Measurements from ENCODE around the gene LDLRAD3. TPM values are rescaled to one million over a fixed set of nuclear protein-coding genes. Genes with fewer than 3 reads are reported as not detected.

Gene LDLRAD3, protein sequence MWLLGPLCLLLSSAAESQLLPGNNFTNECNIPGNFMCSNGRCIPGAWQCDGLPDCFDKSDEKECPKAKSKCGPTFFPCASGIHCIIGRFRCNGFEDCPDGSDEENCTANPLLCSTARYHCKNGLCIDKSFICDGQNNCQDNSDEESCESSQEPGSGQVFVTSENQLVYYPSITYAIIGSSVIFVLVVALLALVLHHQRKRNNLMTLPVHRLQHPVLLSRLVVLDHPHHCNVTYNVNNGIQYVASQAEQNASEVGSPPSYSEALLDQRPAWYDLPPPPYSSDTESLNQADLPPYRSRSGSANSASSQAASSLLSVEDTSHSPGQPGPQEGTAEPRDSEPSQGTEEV
- 10.6 and 11.0 TPM in 2 replicates for polyA plus RNA-seq (2012; rRNA removed)
- 9.4 and 10.9 TPM in 2 replicates for polyA plus RNA-seq (2012; cell fraction: cytosol; rRNA removed)
- polyA plus RNA-seq (2012; cell fraction: nucleus; rRNA removed): 6.1 and 10.9 TPM in 2 replicates

DNA sequence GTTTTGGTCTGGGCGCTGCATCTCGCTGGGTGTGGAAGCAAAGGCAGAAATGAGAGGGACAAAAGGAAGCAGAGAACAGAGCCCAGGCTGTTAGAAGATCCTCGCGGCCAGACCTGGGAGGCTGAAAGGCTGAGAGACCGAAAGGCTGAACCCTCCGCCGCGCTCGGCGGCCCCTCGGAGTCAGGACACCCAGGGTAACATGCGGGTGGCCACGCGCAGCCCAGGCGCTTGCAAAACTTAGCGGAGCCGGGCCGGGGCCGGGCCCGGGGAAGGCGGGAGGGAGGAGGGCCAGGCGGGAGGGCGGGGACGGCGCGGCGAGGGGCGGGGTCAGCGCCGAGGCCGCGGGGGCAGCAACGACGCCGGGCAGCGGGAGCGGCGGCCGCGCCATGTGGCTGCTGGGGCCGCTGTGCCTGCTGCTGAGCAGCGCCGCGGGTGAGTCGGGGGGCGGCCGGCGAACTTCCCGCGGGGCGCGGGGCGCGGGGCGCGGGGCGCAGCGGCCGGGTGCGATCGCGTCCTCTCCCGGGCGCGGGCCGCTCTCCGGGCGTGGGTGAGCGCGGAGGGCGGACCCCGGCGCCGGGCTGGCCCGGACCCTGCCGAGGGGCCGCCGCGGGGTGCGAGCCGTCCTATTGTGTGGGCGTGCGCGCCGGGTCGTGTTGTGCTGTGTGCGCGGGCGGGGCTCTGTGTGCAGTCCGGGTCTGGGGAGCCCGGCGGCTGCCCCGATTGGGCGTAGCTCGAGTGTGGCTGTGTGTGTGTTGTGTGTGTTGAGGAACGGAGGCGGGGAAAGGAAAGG lies at the start of gene LDLRAD3:
TSS of gene LDLRAD3 (plus strand) at position 350 of the 790 bp plus-strand sequence. CDS start at position 387, 37 bp downstream.
- Histone ChIP-seq H3K36me3 (replicated peaks in 1 of 2; ENCODE audit: control insufficient read depth in 1 of 2, insufficient read depth in 2 of 2, low read length in 1 of 2) (no peaks in the 10 kb centered on the region), H3K9me2 (no peaks in the 10 kb centered on the region), H3K27me3 (ENCODE audit: insufficient read depth) (no peaks in the 10 kb centered on the region), H3K27ac (ENCODE audit: low read depth in 2 of 2, low read length in 1 of 2) (peak within 1 kb of the TSS; percentile 65 to 88), H3K79me2 (ENCODE audit: insufficient read depth) (peaks cover 42% of the 10 kb centered on the region), H3K4me3 (ENCODE audit: low read depth in 2 of 2, low read length in 1 of 2) (peak within 1 kb of the TSS; percentile 53 to 73), H3K4me2 (peak within 1 kb of the TSS; percentile 98), H2AFZ (ENCODE audit: low read depth) (peak within 1 kb of the TSS; percentile 98), H3F3A (replicated peaks; ENCODE audit: insufficient read depth) (no peaks in the 10 kb centered on the region), H3K4me1 (ENCODE audit: control insufficient read depth in 1 of 2, insufficient read depth in 2 of 2, low read depth in 1 of 2, low read length in 1 of 2) (peaks cover 12% of the 10 kb centered on the region in 2 experiments; a peak in 2 of 4 replicates), H3K9me3 (no peaks in the 10 kb centered on the region), H4K20me1 (ENCODE audit: insufficient read depth) (peaks cover 12% of the 10 kb centered on the region; the same call in 1 of the 2 replicates), H3K9ac (peak within 1 kb of the TSS; percentile 77)
- ChIA-PET POLR2A (interaction anchor here (1.1 kb wide), 1 partner anchor 25 kb away, joined by 3 read pairs; no protein-coding TSS in a partner anchor), CTCF (interaction anchor here (1.2 to 1.3 kb wide), 3 partner anchors 30 to 140 kb away, joined by 3 to 7 read pairs (median 4); no protein-coding TSS in a partner anchor)
- TF ChIP-seq YY1 (IDR thresholded peaks at IDR 0.05; ENCODE audit: low read depth) (no peak), RFX5 (IDR thresholded peaks at IDR 0.05; ENCODE audit: low read length) (no peak), MXI1 (IDR thresholded peaks at IDR 0.05; ENCODE audit: low read depth, low read length) (peak; percentile 66), RCOR1 (IDR thresholded peaks at IDR 0.05; ENCODE audit: low read length) (no peak), GABPA (IDR thresholded peaks at IDR 0.05; ENCODE audit: low read depth) (no peak), SMC3 (IDR thresholded peaks at IDR 0.05; ENCODE audit: low read depth, low read length) (peak; percentile 6; the same call in 1 of the 2 replicates), IRF3 (IDR thresholded peaks at IDR 0.05; ENCODE audit: low read depth, low read length) (no peak), TAF1 (IDR thresholded peaks at IDR 0.05; ENCODE audit: borderline replicate concordance, low read depth, low read length) (peak; percentile 43; the same call in 1 of the 2 replicates), JUND (IDR thresholded peaks at IDR 0.05) (no peak), USF2 (IDR thresholded peaks at IDR 0.05; ENCODE audit: borderline replicate concordance, low read depth, low read length) (no peak), CTCF (IDR thresholded peaks at IDR 0.05) (no peak), CHD2 (IDR thresholded peaks at IDR 0.05; ENCODE audit: low read length, partially characterized antibody) (no peak), RAD21 (IDR thresholded peaks at IDR 0.05; ENCODE audit: low read length) (no peak), MEF2A (IDR thresholded peaks at IDR 0.05; ENCODE audit: borderline replicate concordance, low read depth) (no peak), NRF1 (IDR thresholded peaks at IDR 0.05; ENCODE audit: low read depth, low read length) (peak; percentile 44), ELF1 (IDR thresholded peaks at IDR 0.05) (no peak), POLR2AphosphoS5 (IDR thresholded peaks at IDR 0.05; ENCODE audit: low read depth, low read length) (peak; percentile 69), SIN3A (IDR thresholded peaks at IDR 0.05; ENCODE audit: borderline replicate concordance, low read depth, low read length) (peak; percentile 71; the same call in 1 of the 2 replicates)
- TF ChIP-seq, protein P1, sequence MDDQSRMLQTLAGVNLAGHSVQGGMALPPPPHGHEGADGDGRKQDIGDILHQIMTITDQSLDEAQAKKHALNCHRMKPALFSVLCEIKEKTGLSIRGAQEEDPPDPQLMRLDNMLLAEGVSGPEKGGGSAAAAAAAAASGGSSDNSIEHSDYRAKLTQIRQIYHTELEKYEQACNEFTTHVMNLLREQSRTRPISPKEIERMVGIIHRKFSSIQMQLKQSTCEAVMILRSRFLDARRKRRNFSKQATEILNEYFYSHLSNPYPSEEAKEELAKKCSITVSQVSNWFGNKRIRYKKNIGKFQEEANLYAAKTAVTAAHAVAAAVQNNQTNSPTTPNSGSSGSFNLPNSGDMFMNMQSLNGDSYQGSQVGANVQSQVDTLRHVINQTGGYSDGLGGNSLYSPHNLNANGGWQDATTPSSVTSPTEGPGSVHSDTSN (IDR thresholded peaks at IDR 0.05): no peak
- TF ChIP-seq, protein P2, sequence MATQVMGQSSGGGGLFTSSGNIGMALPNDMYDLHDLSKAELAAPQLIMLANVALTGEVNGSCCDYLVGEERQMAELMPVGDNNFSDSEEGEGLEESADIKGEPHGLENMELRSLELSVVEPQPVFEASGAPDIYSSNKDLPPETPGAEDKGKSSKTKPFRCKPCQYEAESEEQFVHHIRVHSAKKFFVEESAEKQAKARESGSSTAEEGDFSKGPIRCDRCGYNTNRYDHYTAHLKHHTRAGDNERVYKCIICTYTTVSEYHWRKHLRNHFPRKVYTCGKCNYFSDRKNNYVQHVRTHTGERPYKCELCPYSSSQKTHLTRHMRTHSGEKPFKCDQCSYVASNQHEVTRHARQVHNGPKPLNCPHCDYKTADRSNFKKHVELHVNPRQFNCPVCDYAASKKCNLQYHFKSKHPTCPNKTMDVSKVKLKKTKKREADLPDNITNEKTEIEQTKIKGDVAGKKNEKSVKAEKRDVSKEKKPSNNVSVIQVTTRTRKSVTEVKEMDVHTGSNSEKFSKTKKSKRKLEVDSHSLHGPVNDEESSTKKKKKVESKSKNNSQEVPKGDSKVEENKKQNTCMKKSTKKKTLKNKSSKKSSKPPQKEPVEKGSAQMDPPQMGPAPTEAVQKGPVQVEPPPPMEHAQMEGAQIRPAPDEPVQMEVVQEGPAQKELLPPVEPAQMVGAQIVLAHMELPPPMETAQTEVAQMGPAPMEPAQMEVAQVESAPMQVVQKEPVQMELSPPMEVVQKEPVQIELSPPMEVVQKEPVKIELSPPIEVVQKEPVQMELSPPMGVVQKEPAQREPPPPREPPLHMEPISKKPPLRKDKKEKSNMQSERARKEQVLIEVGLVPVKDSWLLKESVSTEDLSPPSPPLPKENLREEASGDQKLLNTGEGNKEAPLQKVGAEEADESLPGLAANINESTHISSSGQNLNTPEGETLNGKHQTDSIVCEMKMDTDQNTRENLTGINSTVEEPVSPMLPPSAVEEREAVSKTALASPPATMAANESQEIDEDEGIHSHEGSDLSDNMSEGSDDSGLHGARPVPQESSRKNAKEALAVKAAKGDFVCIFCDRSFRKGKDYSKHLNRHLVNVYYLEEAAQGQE (IDR thresholded peaks at IDR 0.05; ENCODE audit: low read depth, low read length): no peak
- TF ChIP-seq, protein P3, sequence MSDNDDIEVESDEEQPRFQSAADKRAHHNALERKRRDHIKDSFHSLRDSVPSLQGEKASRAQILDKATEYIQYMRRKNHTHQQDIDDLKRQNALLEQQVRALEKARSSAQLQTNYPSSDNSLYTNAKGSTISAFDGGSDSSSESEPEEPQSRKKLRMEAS (IDR thresholded peaks at IDR 0.05; ENCODE audit: low read depth): peak; percentile 79
- 2% methylated on average over 28 of the region's 97 CpGs for WGBS (ENCODE audit: low lambda C conversion rate)
- DNase-seq: peak; percentile 94

Measured in SK-N-SH (cell line).